Forelimb muscle (tissue), 1 donor: ENCODE results near the gene OR2B2. TPM values are rescaled to one million over a fixed set of nuclear protein-coding genes. Genes with fewer than 3 reads are reported as not detected.

Experiments used
- DNase-seq: peaks from one replicate; pipeline ENCODE4 v3.0.0-alpha.2; 2013; ENCODE audit warnings: low read depth
- polyA plus RNA-seq: library from polyadenylated mRNA; unstranded; fragments of 120-200 nt; gene quantifications from one replicate; pipeline ENCODE4 v1.2.1, GENCODE V29; 2013; ENCODE audit not compliant: insufficient read length

OR2B2 gene
- polyA plus RNA-seq, 1 donor: not detected

DNA sequence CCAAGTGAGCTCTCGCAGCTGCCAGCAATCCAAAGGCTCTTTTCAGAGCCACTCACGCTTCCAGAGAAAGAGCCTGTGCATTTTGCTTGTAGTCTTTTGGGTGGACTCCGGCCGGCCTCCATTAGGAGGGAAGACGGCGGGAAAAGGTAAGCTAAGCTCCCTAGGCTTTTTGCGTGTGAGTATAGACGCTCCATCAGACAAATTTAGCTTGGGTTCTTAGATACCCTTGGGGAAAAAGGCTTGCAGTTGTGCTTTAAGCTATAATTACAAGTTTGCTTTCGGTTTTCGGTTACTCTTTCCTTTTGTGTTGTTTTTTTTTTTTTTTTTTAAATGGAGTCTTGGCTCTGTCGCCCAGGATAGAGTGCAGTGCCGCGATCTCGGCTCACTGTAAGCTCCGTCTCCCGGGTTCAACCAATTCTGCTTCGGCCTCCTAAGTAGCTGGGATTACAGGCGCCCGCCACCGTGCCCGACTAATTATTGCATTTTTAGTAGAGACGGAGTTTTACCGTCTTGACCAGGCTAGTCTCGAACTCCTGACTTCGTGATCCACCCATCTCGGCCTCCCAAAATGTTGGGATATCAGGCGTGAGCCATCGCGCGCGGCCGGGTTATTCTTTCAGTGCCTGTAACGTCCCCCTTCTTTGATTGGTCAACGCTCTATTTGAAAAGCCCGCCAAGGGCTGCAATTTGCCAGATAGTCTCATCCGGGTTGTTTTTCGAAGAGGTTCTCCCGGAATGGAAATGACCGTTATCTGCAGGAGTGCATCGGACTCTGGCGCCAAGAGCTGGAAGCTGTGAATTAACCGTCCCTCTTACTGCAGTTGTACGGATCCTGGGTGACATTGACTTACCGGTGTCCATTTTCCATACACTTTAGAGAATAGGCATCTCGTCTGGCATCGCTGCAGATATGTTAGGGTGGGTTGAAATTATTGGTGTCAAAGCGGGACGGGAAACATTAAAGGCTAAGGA, 18.1 kb downstream of the OR2B2 start:
- DNase-seq: peak; percentile 97

DNA sequence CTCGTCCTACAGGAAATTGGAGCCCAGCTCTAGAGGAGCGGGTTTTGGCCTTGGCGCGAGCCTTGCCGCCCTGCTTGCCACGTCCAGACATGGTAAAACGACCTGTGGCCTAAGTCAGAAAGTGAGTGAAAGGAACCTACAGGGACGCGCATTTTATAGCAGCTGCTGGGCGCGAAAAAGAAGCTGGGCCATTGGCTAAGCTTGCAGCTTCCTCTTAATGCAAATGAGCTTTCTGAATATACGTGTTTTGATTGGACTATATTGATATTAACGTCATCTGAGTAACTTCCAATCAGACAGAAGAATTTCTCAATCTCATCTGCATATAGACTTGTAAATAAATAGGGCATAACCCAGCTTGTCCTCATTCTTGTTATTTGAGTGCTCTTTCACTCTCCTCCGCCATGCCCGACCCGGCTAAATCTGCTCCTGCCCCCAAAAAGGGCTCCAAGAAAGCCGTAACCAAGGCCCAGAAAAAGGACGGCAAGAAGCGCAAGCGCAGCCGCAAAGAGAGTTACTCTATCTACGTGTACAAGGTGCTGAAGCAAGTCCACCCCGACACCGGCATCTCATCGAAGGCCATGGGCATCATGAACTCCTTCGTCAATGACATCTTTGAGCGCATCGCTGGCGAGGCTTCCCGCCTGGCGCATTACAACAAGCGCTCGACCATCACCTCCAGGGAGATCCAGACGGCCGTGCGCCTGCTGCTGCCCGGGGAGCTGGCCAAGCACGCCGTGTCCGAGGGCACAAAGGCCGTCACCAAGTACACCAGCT, 18.9 kb downstream of the OR2B2 start:
- peak; percentile 96 for DNase-seq

DNA sequence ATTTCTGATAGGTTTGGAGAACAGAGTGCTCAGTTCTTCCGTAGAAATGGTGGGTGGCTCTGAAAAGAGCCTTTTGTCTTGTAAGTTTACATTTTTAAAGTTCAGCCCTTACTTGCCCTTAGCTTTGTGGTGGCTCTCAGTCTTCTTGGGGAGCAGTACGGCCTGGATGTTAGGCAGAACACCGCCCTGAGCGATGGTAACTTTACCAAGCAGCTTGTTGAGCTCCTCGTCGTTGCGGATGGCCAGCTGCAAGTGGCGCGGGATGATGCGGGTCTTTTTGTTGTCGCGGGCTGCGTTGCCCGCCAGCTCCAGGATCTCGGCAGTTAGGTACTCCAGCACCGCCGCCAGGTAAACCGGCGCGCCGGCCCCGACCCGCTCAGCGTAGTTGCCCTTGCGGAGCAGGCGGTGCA, 19.5 kb downstream of the OR2B2 start:
- DNase-seq: no peak

DNA sequence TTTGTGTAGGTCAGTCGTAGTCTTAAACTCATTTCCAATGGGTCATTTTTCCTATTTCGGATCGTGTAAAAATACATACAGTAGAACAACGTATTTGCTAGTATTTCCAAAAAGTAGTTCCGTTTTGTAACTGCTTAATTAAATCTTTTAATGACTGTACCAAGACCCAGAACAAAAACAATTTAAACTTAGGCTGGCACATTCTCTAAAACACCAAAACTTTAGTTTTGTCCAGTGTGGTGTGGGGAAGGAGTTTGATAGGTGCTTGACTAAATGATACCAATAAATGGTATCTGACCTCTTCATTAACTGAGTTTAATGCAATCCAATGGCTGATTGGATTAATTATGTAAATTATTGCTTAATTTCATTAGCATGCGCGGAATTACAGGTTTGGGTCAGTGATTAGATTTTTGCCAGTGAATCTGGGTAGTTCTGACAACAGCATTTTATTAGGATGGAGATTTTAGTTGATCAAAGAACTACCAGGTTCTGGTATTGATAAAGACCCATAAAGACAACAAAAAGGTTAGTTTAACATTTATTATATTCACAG, 20.8 kb downstream of the OR2B2 start:
- DNase-seq: no peak

DNA sequence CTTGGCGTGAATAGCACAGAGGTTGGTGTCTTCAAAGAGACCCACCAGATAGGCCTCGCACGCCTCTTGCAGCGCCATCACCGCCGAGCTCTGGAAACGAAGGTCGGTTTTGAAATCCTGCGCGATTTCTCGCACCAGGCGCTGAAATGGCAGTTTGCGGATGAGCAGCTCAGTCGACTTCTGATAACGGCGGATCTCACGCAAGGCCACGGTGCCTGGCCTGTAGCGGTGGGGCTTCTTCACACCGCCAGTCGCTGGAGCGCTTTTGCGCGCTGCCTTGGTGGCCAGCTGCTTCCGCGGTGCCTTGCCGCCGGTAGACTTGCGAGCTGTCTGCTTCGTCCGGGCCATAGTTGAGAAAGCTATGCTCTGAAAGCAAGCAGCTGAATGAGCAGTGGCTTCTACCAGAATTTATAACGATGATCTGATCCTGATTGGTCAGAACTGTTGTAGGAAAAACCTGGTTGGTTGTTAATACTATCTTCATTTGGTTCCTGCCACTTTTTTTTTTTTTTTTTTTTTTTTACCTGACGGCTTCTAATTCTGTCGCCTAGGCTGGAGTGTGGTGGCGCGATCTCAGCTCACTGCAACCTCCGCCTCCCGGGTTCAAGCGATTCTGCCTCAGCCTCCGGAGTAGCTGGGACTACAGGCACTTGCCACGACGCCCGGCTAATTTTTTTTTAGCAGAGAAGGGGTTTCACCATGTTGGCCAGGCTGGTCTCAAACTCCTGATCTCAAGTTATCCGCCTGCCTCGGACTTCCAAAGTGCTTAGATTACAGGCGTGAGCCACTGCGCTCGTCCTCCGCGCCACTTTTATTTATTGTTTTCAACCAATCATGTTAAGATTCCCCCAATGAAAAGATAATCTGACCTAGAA, 21.5 kb downstream of the OR2B2 start:
- peak; percentile 94 for DNase-seq

DNA sequence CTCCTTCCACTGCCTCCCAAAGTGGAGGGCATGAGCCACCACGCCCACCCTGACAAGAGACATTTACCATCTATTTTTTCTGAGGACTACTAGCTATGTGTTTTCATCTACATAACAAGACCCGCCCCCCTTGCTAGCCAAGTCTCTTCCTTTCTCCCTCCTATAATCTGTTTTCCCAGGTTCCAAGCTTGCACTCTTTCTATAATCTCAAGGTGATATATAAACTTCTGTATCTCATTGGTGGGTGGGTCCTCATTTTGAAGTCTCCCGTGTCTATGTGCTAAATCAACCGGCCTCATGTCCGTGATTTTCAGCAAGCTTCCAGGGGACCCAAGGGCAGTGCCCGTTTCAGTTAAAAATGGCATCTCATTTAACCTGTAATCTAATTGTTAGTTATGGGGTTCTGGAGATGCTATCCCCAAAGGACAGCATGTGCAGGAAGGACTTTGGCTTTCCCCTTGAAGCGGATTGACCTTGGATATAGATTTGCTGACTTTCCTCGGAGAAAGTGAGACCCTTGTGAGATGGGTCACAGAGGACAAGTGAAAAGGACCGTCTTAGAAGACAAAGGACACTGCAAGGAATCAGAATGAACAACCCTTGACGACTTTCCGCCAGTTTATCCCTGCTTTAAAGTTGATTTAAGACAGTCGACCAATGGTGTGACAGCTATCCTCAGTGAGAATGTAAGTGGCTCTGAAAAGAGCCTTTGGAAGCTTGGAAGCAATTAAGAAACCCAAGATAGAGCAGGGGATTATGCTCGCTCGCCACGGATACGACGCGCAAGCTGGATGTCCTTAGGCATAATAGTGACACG, 22.4 kb downstream of the OR2B2 start:
- DNase-seq: no peak

DNA sequence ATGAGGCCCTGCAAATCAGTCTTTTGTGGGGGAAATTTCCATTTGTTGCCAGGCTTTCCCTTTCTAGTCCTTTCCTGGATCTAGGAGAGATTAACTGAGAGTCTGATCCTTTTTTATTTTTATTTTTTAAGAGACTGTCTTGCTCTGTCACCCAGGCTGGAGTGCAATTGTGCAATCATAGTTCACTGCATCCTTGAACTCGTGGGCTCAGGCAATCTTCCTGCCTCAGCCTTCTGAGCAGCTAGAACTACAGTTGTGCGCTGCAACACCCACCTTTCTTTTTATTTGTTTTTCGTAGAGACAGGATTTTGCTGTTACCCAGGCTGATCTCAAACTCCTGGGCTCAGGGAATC, 22.9 kb downstream of the OR2B2 start:
- DNase-seq: no peak

DNA sequence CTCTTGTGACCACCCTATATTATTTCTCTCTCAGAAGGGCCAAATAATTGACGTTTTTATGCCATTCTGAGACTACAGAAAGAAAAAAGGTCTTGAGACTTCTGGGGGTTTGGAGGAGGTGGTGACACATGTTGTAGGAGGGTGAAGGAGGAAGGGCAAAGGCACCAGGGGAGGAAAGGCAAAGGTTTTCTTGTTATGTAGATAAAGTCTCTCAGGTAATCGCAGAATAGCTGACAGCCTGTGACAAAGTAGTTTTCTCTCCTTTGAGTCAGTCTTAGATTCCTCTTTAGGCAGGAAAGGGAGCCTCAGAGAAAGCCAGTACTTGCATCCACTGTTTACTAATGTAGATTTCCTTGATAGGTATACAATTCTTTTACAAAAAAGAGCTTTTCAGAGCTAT, 23.6 kb downstream of the OR2B2 start:
- DNase-seq: no peak

DNA sequence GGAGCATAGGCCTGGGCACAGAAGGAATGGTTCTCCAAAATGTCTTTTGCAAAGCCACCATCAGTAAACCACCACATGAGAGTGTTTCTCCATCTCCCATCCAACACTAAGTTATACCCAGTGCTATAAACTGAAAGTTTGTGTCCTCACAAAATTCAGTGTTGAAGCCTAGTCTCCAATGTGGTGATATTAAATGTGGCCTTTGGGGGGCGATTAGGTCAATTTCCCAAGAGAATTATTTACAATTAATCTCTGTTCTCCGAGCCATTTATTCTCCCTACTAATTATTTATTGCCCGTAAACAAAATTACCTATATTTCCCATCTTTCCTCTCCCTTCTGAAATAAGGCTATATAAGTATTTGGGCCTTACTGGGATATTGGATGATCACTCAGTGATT, 26.1 kb downstream of the OR2B2 start:
- DNase-seq: no peak

DNA sequence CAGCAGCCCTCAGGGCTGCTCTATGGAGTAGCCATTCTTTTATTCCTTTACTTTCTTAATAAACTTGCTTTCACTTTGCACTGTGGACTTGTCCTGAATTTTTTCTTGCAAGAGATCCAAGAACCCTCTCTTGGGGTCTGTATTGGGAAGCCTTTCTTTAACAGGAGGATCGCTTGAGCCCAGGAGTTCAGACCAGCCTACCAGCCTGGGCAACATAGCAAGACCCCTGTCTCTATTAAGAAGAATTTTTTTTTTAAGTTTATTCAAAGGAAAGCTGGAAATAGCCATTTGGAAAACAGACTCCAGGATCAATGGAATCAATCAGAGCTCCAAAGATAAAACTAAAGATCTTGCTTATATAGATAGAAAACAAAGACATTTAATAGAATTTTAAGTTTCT, 29.1 kb downstream of the OR2B2 start:
- no peak for DNase-seq

DNA sequence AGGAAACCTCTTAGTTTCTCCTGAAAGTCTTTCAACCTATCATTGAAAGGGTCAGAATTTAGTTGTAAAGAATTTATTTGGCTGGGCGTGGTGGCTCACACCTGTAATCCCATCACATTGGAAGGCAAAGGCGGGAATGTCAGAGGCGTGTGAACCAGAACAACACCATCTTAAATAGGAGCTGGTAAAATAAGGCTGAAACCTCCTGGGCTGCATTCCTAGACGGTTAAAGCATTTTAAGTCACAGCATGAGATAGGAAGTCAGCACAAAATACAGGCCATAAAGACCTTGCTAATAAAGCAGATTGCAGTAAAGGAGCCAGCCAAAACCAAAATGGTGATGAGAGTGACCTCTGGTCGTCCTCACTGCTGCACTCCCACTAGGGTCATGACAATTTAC, 29.6 kb downstream of the OR2B2 start:
- DNase-seq: no peak

DNA sequence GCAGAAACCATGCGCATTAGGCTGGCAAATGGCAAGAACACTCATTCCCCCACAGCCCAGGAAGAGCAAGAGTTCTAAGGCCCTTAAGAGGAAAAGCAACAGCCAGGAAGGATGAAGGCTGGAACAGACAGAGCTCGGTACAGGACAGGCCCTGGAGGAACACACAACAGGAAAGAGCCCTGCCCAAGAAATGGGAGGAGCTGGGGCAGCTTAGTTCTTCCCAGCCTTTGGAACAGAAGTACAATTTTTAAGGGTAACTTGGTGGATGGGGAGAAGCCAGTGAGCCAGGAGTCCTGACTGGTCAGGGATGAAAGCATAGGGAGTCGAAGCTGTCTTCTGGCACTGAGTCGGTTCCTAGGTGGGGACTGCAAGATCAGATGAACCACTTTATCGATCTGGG, 32.4 kb downstream of the OR2B2 start:
- no peak for DNase-seq

DNA sequence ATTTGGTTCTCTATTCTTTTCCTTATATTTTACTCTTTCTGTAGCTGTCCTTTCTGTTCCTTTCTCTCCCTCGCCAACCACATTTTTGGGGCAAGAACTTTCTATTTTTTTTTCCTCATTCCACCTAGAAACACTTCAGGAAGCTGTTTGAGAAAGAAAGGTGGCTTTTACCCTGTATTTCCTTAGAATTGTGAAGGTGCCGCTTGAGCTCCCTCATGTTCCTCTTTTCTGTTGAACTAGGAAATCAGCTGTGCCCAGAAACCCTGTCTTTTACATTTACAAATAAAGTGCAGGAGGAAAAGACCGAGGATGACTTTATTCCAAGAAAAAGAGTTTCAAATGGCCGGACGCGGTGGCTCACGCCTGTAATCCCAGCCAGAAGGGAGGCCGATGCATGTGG, 38.2 kb downstream of the OR2B2 start:
- no peak for DNase-seq

DNA sequence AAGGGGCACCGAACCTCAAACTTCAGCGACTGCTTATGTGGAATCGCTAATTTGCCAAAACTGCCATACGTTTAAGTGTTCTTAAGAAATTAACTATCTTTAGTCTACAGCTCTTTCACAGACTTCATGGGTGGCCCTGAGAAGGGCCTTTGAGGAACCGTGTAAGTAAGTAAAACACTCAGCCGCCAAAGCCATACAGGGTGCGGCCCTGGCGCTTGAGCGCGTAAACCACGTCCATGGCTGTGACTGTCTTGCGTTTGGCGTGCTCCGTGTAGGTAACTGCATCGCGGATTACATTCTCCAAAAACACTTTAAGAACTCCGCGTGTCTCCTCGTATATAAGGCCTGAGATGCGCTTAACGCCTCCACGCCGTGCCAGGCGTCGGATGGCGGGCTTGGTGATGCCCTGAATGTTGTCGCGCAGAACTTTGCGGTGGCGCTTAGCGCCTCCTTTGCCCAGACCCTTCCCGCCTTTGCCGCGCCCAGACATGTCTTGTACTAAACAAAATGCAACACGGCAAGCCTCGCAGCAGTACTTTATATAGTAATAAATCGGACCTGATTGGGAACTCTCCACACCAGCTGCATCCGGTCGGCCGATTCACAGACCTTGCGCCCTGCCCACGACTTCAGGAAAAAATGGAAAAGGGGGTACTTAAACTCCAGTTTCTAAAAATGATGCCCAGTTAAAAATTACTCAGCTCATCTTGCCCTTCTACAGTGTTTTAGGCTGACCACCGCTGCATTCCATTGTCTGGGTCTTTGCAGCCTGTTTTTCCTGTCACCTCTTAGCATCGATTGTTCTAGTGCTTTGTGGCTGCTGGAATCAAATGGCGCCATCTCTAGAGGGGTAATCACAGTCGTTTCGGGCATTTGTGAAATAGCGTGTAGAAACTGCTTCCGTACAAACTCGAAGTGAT, 38.9 kb downstream of the OR2B2 start:
- DNase-seq: peak; percentile 80

DNA sequence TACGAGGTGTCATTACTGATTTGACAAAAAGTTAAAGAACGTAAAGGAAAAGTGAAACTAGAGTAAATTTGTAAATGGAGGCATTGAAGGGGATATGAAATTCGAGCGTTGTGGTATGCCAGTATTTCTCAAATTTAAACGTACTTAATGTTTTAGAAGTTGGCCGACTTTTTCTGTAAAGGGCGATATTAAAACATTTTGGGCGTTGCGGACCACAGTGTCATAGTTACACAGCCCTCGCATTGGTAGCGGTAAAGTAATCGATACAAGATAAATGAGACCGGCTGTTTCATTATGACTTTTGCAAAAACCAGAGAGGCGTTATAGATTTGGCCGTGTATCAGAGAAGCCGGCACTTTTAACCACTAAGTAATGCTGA, 39.6 kb downstream of the OR2B2 start:
- DNase-seq: no peak

DNA sequence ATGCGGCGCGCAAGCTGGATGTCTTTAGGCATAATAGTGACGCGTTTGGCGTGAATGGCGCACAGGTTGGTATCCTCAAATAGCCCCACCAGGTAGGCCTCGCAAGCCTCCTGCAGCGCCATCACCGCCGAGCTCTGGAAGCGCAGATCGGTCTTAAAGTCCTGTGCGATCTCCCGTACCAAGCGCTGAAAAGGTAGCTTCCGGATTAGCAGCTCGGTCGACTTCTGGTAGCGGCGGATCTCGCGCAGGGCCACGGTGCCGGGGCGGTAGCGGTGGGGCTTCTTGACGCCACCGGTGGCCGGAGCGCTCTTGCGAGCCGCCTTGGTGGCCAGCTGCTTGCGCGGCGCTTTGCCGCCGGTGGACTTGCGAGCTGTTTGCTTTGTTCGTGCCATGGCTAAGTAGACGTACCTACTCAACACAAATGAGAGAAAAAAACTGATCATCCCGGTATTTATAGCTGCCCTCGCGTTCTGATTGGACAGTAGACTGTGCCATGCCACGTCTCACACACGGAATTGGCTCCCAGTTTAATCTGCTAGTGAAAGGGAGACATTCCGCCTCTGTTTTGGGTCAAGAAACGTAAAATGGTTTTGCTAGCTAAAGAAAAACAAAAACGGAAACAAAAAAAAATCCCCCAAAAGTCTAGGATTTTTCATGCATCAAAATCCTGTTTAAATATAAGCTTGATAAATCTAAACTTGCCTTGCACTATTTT, 40.1 kb downstream of the OR2B2 start:
- DNase-seq: peak; percentile 96

DNA sequence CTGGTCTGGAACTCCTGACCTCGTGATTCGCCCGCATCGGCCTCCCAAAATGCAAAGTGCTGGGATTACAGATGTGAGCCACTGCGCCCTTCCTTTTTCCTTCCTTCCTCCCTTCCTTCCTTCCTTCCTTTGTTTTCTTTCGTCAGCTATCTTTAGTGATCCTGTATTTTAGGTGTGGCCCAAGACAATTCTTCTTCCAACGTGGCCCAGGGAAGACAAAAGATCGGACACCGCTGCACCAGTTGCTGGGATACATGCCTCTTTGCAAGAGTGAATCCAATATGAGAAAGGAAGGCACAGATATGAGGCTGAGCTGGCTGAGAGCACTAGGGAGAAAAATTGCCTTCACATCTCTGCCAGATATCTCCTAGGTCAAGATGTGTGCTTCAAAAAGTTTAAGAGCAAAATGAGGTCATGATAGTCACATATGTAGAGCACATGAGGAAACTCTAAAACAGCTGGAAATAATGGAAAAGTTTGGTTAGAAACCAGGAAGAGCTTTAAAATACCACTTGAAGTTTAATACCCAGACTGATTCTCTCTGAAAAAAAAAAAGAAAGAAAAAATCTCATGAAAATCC, 41.8 kb downstream of the OR2B2 start:
- DNase-seq: no peak

DNA sequence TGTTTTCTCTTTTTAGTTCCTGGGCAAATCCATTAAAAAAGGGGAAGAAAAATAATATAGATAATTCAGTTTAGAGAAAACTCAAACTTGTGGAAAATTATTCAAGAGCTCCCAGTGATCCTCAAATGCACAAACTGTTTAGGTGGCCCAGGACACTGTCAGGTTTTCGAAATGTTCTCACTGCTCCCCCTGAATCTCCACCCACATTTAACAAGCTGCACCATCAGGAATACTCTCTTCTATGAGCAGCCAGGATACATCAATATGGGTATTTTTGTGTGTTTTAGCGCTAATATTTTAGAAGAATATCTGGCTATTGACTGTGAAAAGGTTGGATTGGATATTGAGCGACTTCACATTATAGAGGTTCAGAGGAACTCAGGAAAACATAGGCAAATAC, 43.9 kb downstream of the OR2B2 start:
- no peak for DNase-seq

DNA sequence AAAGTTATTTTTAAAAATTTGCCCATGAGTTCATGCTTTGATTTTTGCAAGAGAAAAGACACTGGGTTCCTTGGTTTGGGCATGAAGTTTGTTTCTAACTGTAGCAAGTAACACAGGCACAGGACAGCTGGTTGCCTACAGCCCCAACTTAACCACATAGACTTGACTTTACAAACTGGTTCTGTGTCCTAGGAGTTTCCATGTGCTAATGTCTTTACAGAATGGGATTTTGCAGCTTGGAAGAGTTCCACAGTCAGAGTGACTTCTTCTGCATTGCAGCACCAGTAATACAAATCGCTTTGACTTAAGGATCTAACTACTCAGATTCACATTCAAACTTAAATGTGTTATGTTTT, 44.3 kb downstream of the OR2B2 start:
- DNase-seq: no peak
